Activated CD8-positive, alpha-beta T cell treated with anti-CD3 and anti-CD28 coated beads for 36 hours (primary cell): ENCODE measurements around the gene NLGN2. TPM values are rescaled to one million over a fixed set of nuclear protein-coding genes. Genes with fewer than 3 reads are reported as not detected.

Experiments used
- ATAC-seq: fragments of 200-7000 bp; cut with Tn5 transposase; one replicate; pipeline ENCODE4 v1.10.0; 2021; ENCODE audit warnings: mild to moderate bottlenecking, moderate library complexity
- CTCF ChIA-PET: fragments of 350-600 bp; sonication (Branson Sonifier 250); formaldehyde crosslinking; loops from one replicate; lab custom pipeline; 2021; ENCODE audit warnings: antibody characterized with exemption; lab: Charles Lee
- POLR2A ChIA-PET: fragments of 350-600 bp; sonication (Branson Sonifier 250); formaldehyde crosslinking; loops from one replicate; lab custom pipeline; 2021; ENCODE audit warnings: antibody characterized with exemption; lab: Charles Lee
- DNase-seq: peaks from one replicate; pipeline ENCODE4 v3.0.0-alpha.2; 2020
- H3K27ac Mint-ChIP-seq: one replicate; pipeline ENCODE4 v1.8.0; 2021; ENCODE audit warnings: mild to moderate bottlenecking, mixed read lengths
- H3K27me3 Mint-ChIP-seq: one replicate; pipeline ENCODE4 v1.8.0; 2021; ENCODE audit warnings: mixed read lengths
- H3K36me3 Mint-ChIP-seq: one replicate; pipeline ENCODE4 v1.8.0; 2021; ENCODE audit warnings: low read depth, mixed read lengths
- H3K4me1 Mint-ChIP-seq: one replicate; pipeline ENCODE4 v1.8.0; 2021; ENCODE audit warnings: low read depth, mixed read lengths
- H3K4me3 Mint-ChIP-seq: one replicate; pipeline ENCODE4 v1.8.0; 2021; ENCODE audit warnings: mild to moderate bottlenecking, moderate library complexity, mixed read lengths
- H3K9me3 Mint-ChIP-seq: one replicate; pipeline ENCODE4 v1.8.0; 2021; ENCODE audit warnings: mixed read lengths
- CTCF ChIP-seq: fragments of 200-600 bp; IDR thresholded peaks from one replicate; pipeline ENCODE4 v1.8.0; 2022; ENCODE audit warnings: antibody characterized with exemption, mild to moderate bottlenecking
- intact Hi-C: fragments of 100-400 bp; cut with micrococcal nuclease; formaldehyde crosslinking; loops from one replicate; pipeline ENCODE4 v1.10.0; 2022
- total RNA-seq, 2 experiments: library from RNA; stranded (reverse); gene quantifications; one replicate each; pipeline ENCODE4 v1.2.3, GENCODE V29; 2021

The NLGN2 gene
- total RNA-seq, 2 experiments from 2014 or later = 9.4 to 10.9 TPM

GRCh38 chr17:7429722-7430121 lies 22.1 kb downstream of the NLGN2 start:
- H3K36me3 Mint-ChIP-seq = no peaks in the 10 kb centered on the region
- no peak for TF ChIP-seq CTCF
- no peaks in the 10 kb centered on the region for H3K27me3 Mint-ChIP-seq
- POLR2A ChIA-PET = interaction anchor here (1.9 kb wide), 1 partner anchor 257 kb away, joined by 4 read pairs; the partner anchor contains the start of gene TP53
- intact Hi-C loops = no loop called here
- H3K9me3 Mint-ChIP-seq = no peaks in the 10 kb centered on the region
- ATAC-seq (no peak), DNase-seq (no peak)
- CTCF ChIA-PET = no interaction called here
- H3K4me3 Mint-ChIP-seq = no peak overlapping the region
- H3K4me1 Mint-ChIP-seq = no peaks in the 10 kb centered on the region
- no peak overlapping the region for H3K27ac Mint-ChIP-seq

- Mint-ChIP-seq H3K36me3 (no peaks in the 10 kb centered on the region), H3K9me3 (no peaks in the 10 kb centered on the region), H3K4me3 (no peak overlapping the region), H3K27me3 (no peaks in the 10 kb centered on the region), H3K27ac (no peak overlapping the region), H3K4me1 (peaks cover 2% of the 10 kb centered on the region)
- TF ChIP-seq CTCF = no peak
- ChIA-PET POLR2A (interaction anchor here (1.5 to 1.9 kb wide), 2 partner anchors 53 to 256 kb away, joined by 4 to 7 read pairs; partner anchors contain the start of genes POLR2A and TP53), CTCF (interaction anchor here (1.2 kb wide), 1 partner anchor 75 kb away, joined by 4 read pairs; no protein-coding TSS in a partner anchor)
- ATAC-seq (no peak), DNase-seq (no peak)
- intact Hi-C loops = no loop called here
These were observed 23.6 kb downstream of the NLGN2 start for GRCh38 chr17:7431231-7431630.

GRCh38 chr17:7432296-7432695 lies 24.7 kb downstream of the NLGN2 start:
- H3K9me3 Mint-ChIP-seq = no peaks in the 10 kb centered on the region
- no peak for DNase-seq
- ATAC-seq = no peak
- no peaks in the 10 kb centered on the region for H3K27me3 Mint-ChIP-seq
- H3K27ac Mint-ChIP-seq = no peak overlapping the region
- peaks cover 7% of the 10 kb centered on the region for H3K4me1 Mint-ChIP-seq
- TF ChIP-seq CTCF = no peak
- H3K36me3 Mint-ChIP-seq = peaks cover 5% of the 10 kb centered on the region
- CTCF ChIA-PET = interaction anchor here (0.8 to 1.3 kb wide), 2 partner anchors 43 to 157 kb away, joined by 3 to 4 read pairs; no protein-coding TSS in a partner anchor
- intact Hi-C loops = no loop called here
- POLR2A ChIA-PET = interaction anchor here (0.9 to 1.5 kb wide), 2 partner anchors 30 to 52 kb away, joined by 3 to 7 read pairs; partner anchors contain the start of gene POLR2A
- no peak overlapping the region for H3K4me3 Mint-ChIP-seq

- DNase-seq (peak; percentile 78), ATAC-seq (peak; percentile 18)
- ChIA-PET CTCF (interaction anchor here (0.6 to 4.4 kb wide), 34 partner anchors 10 to 459 kb away, joined by 3 to 68 read pairs (median 4); partner anchors contain the start of genes CHRNB1, MPDU1, NEURL4 and POLR2A), POLR2A (interaction anchor here (0.6 to 8.8 kb wide), 31 partner anchors 9 to 407 kb away, joined by 3 to 83 read pairs (median 4); partner anchors contain the start of genes CHRNB1, MPDU1, POLR2A and SENP3)
- Mint-ChIP-seq H3K36me3 (peaks cover 21% of the 10 kb centered on the region), H3K9me3 (no peaks in the 10 kb centered on the region), H3K4me3 (peak overlapping the region; percentile 94), H3K4me1 (peaks cover 30% of the 10 kb centered on the region), H3K27me3 (peaks cover 19% of the 10 kb centered on the region), H3K27ac (peak overlapping the region; percentile 97)
- intact Hi-C loops = loop anchor here (1.0 to 5.0 kb wide), 4 partner anchors 32 to 126 kb away; partner anchors contain the start of genes KCTD11, POLR2A, SENP3 and SLC35G6
- TF ChIP-seq CTCF = peak; percentile 44
These were observed 28.3 kb downstream of the NLGN2 start for GRCh38 chr17:7435676-7436555.
